GM12892 (cell line): Measurements from ENCODE around the gene CLCF1.

Experiments used
- POLR2A ChIP-seq: IDR thresholded peaks from 2 replicates; pipeline ENCODE4 v1.6.1; 2011; ENCODE audit warnings: low read depth, low read length, control low read depth
- POLR2AphosphoS5 ChIP-seq: IDR thresholded peaks from 2 replicates; pipeline ENCODE4 v1.6.1; 2011; ENCODE audit warnings: low read depth, low read length, control low read depth

DNA sequence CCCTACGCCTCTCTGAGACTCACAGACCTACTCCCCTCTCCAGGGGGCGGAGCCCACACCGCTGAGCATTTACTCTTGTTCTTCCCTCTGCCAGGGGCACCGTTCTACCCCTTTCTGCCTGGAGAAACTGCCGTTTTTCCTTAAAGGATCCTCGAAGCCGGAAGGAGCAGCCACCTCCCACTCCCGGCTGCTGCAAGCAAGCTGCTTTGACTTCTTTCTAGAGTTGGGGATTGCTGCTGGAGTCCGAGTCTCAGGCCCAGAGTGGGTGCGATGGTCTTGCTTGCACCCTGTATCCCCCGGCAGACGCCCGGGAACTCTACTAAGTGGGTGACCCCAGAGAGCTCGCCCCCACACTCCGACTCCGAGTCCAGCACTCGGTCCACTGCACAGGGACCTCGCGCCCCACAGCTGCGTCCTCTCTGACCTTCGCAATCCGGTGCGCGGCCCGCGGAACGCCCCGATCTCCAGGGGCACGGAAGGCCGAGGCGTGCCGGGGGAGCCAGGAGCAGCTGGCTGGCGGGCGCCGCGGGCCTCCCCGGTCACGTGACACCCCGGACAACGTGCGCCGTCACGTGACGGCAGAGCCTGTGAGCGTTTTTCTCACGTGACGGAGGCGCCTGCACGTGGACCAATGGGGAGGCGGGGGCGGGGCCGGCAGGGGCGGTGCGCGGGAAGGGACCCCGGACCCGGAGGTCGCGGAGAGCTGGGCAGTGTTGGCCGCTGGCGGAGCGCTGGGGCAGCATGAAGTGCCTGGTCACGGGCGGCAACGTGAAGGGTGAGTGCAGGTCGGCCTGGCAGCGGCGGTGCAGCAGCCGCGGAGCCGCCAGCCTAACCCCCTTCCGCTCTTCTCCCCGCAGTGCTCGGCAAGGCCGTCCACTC lies 18.1 kb upstream of the CLCF1 start, which contains the start of gene RAD9A:
- TF ChIP-seq POLR2A (peak; percentile 71), POLR2AphosphoS5 (peak; percentile 61; the same call in 1 of the 2 replicates)
